Thoracic aorta (tissue), 2 donors: ENCODE results near the gene BRPF3. TPM values are rescaled to one million over a fixed set of nuclear protein-coding genes. Genes with fewer than 3 reads are reported as not detected.

Source experiments
- ATAC-seq: fragments of 150-250 bp; one replicate; pipeline ENCODE4 v1.8.0; 2017; ENCODE audit warnings: low read depth; ENCODE audit not compliant: insufficient number of reproducible peaks, low FRiP score
- DNase-seq: peaks from one replicate; pipeline ENCODE4 v3.0.0-alpha.2; 2020; ENCODE audit warnings: low spot score
- H3K27ac ChIP-seq, 2 donors: fragments of 200-600 bp; sonication (generic); 1 replicate in 1 of 2; 2 replicates in 1 of 2; pipeline ENCODE4 v1.5.1; 2016; ENCODE audit warnings: mild to moderate bottlenecking in 2 of 2, moderate library complexity in 2 of 2
- H3K27me3 ChIP-seq: fragments of 200-600 bp; sonication (generic); replicated peaks from 2 replicates; pipeline ENCODE4 v1.6.0; 2016; ENCODE audit warnings: mild to moderate bottlenecking; ENCODE audit not compliant: insufficient read depth
- H3K36me3 ChIP-seq: fragments of 200-600 bp; sonication (generic); one replicate; pipeline ENCODE4 v1.5.1; 2016
- H3K4me1 ChIP-seq, 2 donors: fragments of 200-600 bp; sonication (generic); 1 replicate in 1 of 2; 2 replicates in 1 of 2; pipeline versions ENCODE4 v1.5.1 to v1.6.0; 2016; ENCODE audit warnings: low read depth in 2 of 2, mild to moderate bottlenecking in 1 of 2; ENCODE audit not compliant: control insufficient read depth in 1 of 2
- H3K4me3 ChIP-seq: fragments of 200-600 bp; sonication (generic); 2 replicates; pipeline ENCODE4 v1.5.1; 2016; ENCODE audit warnings: mild to moderate bottlenecking
- H3K9me3 ChIP-seq: fragments of 200-600 bp; sonication (generic); 2 replicates; pipeline ENCODE4 v1.5.1; 2016
- total RNA-seq, 2 donors: library from RNA; depleted of rRNA; stranded (reverse); fragments of >200 nt; gene quantifications; one replicate each; pipeline versions ENCODE4 v1.1.0 to v1.2.3, GENCODE V29; 2016
- TF ChIP-seq, protein P1 (sequence below): fragments of 200-600 bp; sonication (generic); IDR thresholded peaks from one replicate; pipeline ENCODE4 v1.5.1; 2019; ENCODE audit warnings: antibody characterized with exemption

BRPF3 gene
- total RNA-seq, 2 donors from 2014 or later = 23.2 to 29.2 TPM

DNA sequence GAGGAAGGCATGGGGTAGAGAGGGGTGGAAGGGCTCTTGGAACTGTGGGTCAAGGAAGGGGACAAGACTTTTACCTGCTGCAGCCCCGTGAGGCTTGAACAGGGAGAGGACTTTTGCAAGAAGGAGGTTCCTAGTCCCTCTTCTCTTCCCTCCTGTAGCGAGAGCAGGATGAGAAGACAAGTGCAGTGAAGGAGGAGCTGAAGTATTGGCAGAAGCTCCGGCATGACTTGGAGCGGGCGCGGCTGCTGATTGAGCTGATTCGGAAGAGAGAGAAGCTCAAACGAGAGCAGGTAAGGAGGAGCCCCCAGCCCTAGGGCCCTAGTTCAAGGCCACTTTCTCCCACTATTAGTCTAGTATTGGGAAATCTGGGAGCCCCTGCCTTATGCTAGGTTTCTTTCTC is 10.6 kb downstream of the BRPF3 start:
- H3K4me1 ChIP-seq = peaks cover 0 to 15% of the 10 kb centered on the region in 2 donors
- no peak for DNase-seq
- no peaks in the 10 kb centered on the region for H3K27me3 ChIP-seq
- H3K9me3 ChIP-seq = no peaks in the 10 kb centered on the region
- ATAC-seq = no peak
- no peak overlapping the region for H3K4me3 ChIP-seq
- peaks cover 50% of the 10 kb centered on the region for H3K36me3 ChIP-seq
- TF ChIP-seq, protein P1, sequence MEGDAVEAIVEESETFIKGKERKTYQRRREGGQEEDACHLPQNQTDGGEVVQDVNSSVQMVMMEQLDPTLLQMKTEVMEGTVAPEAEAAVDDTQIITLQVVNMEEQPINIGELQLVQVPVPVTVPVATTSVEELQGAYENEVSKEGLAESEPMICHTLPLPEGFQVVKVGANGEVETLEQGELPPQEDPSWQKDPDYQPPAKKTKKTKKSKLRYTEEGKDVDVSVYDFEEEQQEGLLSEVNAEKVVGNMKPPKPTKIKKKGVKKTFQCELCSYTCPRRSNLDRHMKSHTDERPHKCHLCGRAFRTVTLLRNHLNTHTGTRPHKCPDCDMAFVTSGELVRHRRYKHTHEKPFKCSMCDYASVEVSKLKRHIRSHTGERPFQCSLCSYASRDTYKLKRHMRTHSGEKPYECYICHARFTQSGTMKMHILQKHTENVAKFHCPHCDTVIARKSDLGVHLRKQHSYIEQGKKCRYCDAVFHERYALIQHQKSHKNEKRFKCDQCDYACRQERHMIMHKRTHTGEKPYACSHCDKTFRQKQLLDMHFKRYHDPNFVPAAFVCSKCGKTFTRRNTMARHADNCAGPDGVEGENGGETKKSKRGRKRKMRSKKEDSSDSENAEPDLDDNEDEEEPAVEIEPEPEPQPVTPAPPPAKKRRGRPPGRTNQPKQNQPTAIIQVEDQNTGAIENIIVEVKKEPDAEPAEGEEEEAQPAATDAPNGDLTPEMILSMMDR = no peak
- no peak overlapping the region for H3K27ac ChIP-seq

- H3K27ac ChIP-seq = no peak overlapping the region
- no peaks in the 10 kb centered on the region for H3K27me3 ChIP-seq
- TF ChIP-seq, protein P1 = no peak
- no peaks in the 10 kb centered on the region for H3K9me3 ChIP-seq
- peaks cover 64% of the 10 kb centered on the region for H3K36me3 ChIP-seq
- no peak overlapping the region for H3K4me3 ChIP-seq
- DNase-seq (no peak), ATAC-seq (no peak)
- peaks cover 0 to 2% of the 10 kb centered on the region in 2 donors for H3K4me1 ChIP-seq
Observed at GRCh38 chr6:36209606-36210005, 13.1 kb downstream of the BRPF3 start.

- Histone ChIP-seq H3K27ac (no peak overlapping the region), H3K4me3 (no peak overlapping the region), H3K36me3 (peaks cover 68% of the 10 kb centered on the region), H3K27me3 (no peaks in the 10 kb centered on the region), H3K9me3 (no peaks in the 10 kb centered on the region), H3K4me1 (no peaks in the 10 kb centered on the region)
- TF ChIP-seq, protein P1 = no peak
- DNase-seq (no peak), ATAC-seq (no peak)
Observed at GRCh38 chr6:36210182-36210581, 13.6 kb downstream of the BRPF3 start.

DNA sequence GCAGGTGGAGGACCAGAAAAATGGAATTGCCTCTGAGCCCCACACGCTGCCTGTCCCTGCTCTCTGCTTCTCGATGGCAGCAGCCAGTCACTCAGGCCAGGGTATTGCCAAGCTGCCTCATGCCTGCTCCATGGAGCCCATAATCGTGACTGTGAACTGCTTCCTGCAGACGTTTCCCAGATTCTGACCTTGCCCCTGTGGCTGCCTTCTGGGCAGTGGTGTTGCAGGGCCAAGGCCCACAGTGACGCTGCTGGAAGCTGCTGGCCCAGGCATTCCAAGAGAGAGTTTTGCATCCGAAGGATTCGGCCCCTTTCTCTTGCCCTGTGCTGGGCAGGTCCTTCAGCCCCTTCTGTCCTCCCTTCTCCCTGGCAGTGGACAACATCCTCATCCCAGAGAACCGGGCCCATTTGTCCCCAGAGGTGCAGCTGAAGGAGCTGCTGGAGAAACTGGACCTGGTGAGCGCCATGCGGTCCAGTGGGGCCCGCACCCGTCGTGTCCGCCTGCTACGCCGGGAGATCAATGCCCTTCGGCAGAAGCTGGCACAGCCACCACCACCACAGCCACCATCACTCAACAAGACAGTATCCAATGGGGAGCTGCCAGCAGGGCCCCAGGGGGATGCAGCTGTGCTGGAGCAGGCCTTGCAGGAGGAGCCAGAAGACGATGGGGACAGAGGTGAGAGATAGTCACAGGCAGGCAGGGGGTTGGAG is 14.5 kb downstream of the BRPF3 start:
- H3K27me3 ChIP-seq = no peaks in the 10 kb centered on the region
- DNase-seq (no peak), ATAC-seq (no peak)
- no peaks in the 10 kb centered on the region for H3K4me1 ChIP-seq
- no peaks in the 10 kb centered on the region for H3K9me3 ChIP-seq
- peaks cover 66% of the 10 kb centered on the region for H3K36me3 ChIP-seq
- no peak overlapping the region for H3K4me3 ChIP-seq
- H3K27ac ChIP-seq = no peak overlapping the region
- TF ChIP-seq, protein P1 = no peak

GRCh38 chr6:36216559-36216958 is 20.0 kb downstream of the BRPF3 start:
- H3K27ac ChIP-seq = no peak overlapping the region
- no peak for ATAC-seq
- H3K9me3 ChIP-seq = no peaks in the 10 kb centered on the region
- no peaks in the 10 kb centered on the region for H3K4me1 ChIP-seq
- peaks cover 54% of the 10 kb centered on the region for H3K36me3 ChIP-seq
- TF ChIP-seq, protein P1 = no peak
- no peaks in the 10 kb centered on the region for H3K27me3 ChIP-seq
- H3K4me3 ChIP-seq = no peak overlapping the region
- DNase-seq = no peak
